C4-2B (cell line): ENCODE data around the gene UCP2.

Experiments used
- ZFX ChIP-seq: fragments of 450-650 bp; IDR thresholded peaks from 2 replicates; pipeline ENCODE4 v1.6.1; 2017
- TF ChIP-seq, protein P1 (sequence below): fragments of 450-650 bp; conservative IDR thresholded peaks from 2 replicates; pipeline ENCODE4 v1.5.1; 2017; ENCODE audit warnings: mild to moderate bottlenecking

DNA sequence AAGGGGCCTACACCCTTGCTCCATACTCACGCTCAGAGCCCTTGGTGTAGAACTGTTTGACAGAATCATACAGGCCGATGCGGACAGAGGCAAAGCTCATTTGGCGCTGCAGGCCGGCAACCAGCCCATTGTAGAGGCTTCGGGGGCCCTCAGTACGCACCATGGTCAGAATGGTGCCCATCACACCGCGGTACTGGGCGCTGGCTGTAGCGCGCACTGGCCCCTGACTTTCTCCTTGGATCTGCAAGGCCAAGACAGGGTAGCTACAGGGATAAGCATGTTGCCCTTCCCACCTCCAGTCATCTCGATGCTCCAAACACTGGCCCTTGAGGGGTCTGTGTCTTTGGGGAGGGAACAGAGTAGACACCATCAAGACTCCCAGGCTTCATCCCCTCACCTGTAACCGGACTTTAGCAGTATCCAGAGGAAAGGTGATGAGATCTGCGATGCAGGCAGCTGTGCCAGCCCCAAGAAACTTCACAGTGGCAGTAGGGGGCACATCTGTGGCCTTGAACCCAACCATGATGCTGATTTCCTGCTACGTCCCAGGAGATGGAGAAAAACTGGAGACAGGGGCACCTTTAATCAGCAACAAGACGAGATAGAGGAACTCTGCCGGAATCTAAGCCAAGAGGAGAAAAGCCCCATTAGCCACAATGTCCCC is 4.7 kb downstream of the UCP2 start:
- TF ChIP-seq, protein P1, sequence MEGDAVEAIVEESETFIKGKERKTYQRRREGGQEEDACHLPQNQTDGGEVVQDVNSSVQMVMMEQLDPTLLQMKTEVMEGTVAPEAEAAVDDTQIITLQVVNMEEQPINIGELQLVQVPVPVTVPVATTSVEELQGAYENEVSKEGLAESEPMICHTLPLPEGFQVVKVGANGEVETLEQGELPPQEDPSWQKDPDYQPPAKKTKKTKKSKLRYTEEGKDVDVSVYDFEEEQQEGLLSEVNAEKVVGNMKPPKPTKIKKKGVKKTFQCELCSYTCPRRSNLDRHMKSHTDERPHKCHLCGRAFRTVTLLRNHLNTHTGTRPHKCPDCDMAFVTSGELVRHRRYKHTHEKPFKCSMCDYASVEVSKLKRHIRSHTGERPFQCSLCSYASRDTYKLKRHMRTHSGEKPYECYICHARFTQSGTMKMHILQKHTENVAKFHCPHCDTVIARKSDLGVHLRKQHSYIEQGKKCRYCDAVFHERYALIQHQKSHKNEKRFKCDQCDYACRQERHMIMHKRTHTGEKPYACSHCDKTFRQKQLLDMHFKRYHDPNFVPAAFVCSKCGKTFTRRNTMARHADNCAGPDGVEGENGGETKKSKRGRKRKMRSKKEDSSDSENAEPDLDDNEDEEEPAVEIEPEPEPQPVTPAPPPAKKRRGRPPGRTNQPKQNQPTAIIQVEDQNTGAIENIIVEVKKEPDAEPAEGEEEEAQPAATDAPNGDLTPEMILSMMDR, result no peak
- no peak for TF ChIP-seq ZFX
